ENCODE measurements around the gene RHBDL3. TPM values are rescaled to one million over a fixed set of nuclear protein-coding genes. Genes with fewer than 3 reads are reported as not detected.

The RHBDL3 gene
- 5.8 and 8.5 TPM in 2 replicates for total RNA-seq (2014; rRNA removed; shearing (Covaris generic))

- DNase-seq: peak; percentile 88
- Histone ChIP-seq H3K4me3 (ENCODE audit: insufficient read depth, low read depth, low read length) (peak within 1 kb of the TSS; percentile 75), H3K27me3 (ENCODE audit: control insufficient read depth, insufficient read depth, low read length) (peaks cover 54% of the 10 kb centered on the region), H3K36me3 (replicated peaks; ENCODE audit: control insufficient read depth, insufficient read depth, low read length) (no peaks in the 10 kb centered on the region)
These were observed at the start of gene RHBDL3 for GRCh38 chr17:32265192-32265923. TSS of gene RHBDL3 (plus strand) at chr17:32265832. CDS start at chr17:32266190, 358 bp downstream.

GRCh38 chr17:32222621-32223020, 43.0 kb upstream of the RHBDL3 start:
- no peak for DNase-seq
- H3K4me3 ChIP-seq (ENCODE audit: insufficient read depth, low read depth, low read length): no peak overlapping the region

GRCh38 chr17:32223703-32224102, 41.9 kb upstream of the RHBDL3 start:
- Histone ChIP-seq H3K36me3 (replicated peaks; ENCODE audit: control insufficient read depth, insufficient read depth, low read length) (no peaks in the 10 kb centered on the region), H3K4me3 (ENCODE audit: insufficient read depth, low read depth, low read length) (no peak overlapping the region), H3K27me3 (ENCODE audit: control insufficient read depth, insufficient read depth, low read length) (no peaks in the 10 kb centered on the region)
- DNase-seq: no peak

More at GRCh38 chr17:32222621-32223020, 43.0 kb upstream of the RHBDL3 start:
- H3K36me3 ChIP-seq (replicated peaks; ENCODE audit: control insufficient read depth, insufficient read depth, low read length): no peaks in the 10 kb centered on the region
- no peaks in the 10 kb centered on the region for H3K27me3 ChIP-seq (ENCODE audit: control insufficient read depth, insufficient read depth, low read length)

- no peaks in the 10 kb centered on the region for H3K27me3 ChIP-seq (ENCODE audit: control insufficient read depth, insufficient read depth, low read length)
- no peak overlapping the region for H3K4me3 ChIP-seq (ENCODE audit: insufficient read depth, low read depth, low read length)
- peak; percentile 18 for DNase-seq
- no peaks in the 10 kb centered on the region for H3K36me3 ChIP-seq (replicated peaks; ENCODE audit: control insufficient read depth, insufficient read depth, low read length)
These were observed 38.7 kb upstream of the RHBDL3 start for GRCh38 chr17:32226886-32227285.

GRCh38 chr17:32227910-32228309, 37.7 kb upstream of the RHBDL3 start:
- DNase-seq: peak; percentile 38
- Histone ChIP-seq H3K4me3 (ENCODE audit: insufficient read depth, low read depth, low read length) (no peak overlapping the region), H3K36me3 (replicated peaks; ENCODE audit: control insufficient read depth, insufficient read depth, low read length) (no peaks in the 10 kb centered on the region), H3K27me3 (ENCODE audit: control insufficient read depth, insufficient read depth, low read length) (no peaks in the 10 kb centered on the region)

- Histone ChIP-seq H3K27me3 (ENCODE audit: control insufficient read depth, insufficient read depth, low read length) (no peaks in the 10 kb centered on the region), H3K4me3 (ENCODE audit: insufficient read depth, low read depth, low read length) (no peak overlapping the region), H3K36me3 (replicated peaks; ENCODE audit: control insufficient read depth, insufficient read depth, low read length) (no peaks in the 10 kb centered on the region)
- DNase-seq: no peak
These were observed 30.0 kb upstream of the RHBDL3 start for GRCh38 chr17:32235588-32235987.

GRCh38 chr17:32239456-32239855, 26.2 kb upstream of the RHBDL3 start:
- DNase-seq: no peak
- no peak overlapping the region for H3K4me3 ChIP-seq (ENCODE audit: insufficient read depth, low read depth, low read length)
- no peaks in the 10 kb centered on the region for H3K36me3 ChIP-seq (replicated peaks; ENCODE audit: control insufficient read depth, insufficient read depth, low read length)
- H3K27me3 ChIP-seq (ENCODE audit: control insufficient read depth, insufficient read depth, low read length): no peaks in the 10 kb centered on the region

- Histone ChIP-seq H3K36me3 (replicated peaks; ENCODE audit: control insufficient read depth, insufficient read depth, low read length) (no peaks in the 10 kb centered on the region), H3K27me3 (ENCODE audit: control insufficient read depth, insufficient read depth, low read length) (no peaks in the 10 kb centered on the region), H3K4me3 (ENCODE audit: insufficient read depth, low read depth, low read length) (no peak overlapping the region)
- peak; percentile 36 for DNase-seq
These were observed 24.9 kb upstream of the RHBDL3 start for GRCh38 chr17:32240750-32241149.

GRCh38 chr17:32241640-32242039, 24.0 kb upstream of the RHBDL3 start:
- DNase-seq: peak; percentile 37
- Histone ChIP-seq H3K27me3 (ENCODE audit: control insufficient read depth, insufficient read depth, low read length) (no peaks in the 10 kb centered on the region), H3K36me3 (replicated peaks; ENCODE audit: control insufficient read depth, insufficient read depth, low read length) (no peaks in the 10 kb centered on the region), H3K4me3 (ENCODE audit: insufficient read depth, low read depth, low read length) (no peak overlapping the region)

GRCh38 chr17:32249475-32249874, 16.2 kb upstream of the RHBDL3 start:
- no peaks in the 10 kb centered on the region for H3K36me3 ChIP-seq (replicated peaks; ENCODE audit: control insufficient read depth, insufficient read depth, low read length)
- H3K4me3 ChIP-seq (ENCODE audit: insufficient read depth, low read depth, low read length): no peak overlapping the region
- no peaks in the 10 kb centered on the region for H3K27me3 ChIP-seq (ENCODE audit: control insufficient read depth, insufficient read depth, low read length)
- peak; percentile 40 for DNase-seq

- no peaks in the 10 kb centered on the region for H3K27me3 ChIP-seq (ENCODE audit: control insufficient read depth, insufficient read depth, low read length)
- no peak overlapping the region for H3K4me3 ChIP-seq (ENCODE audit: insufficient read depth, low read depth, low read length)
- H3K36me3 ChIP-seq (replicated peaks; ENCODE audit: control insufficient read depth, insufficient read depth, low read length): no peaks in the 10 kb centered on the region
- DNase-seq: peak; percentile 82
These were observed 12.5 kb upstream of the RHBDL3 start for GRCh38 chr17:32253117-32253611.

- DNase-seq: no peak
These were observed 9.5 kb upstream of the RHBDL3 start for GRCh38 chr17:32256012-32256700.

GRCh38 chr17:32256701-32257019, 9.0 kb upstream of the RHBDL3 start:
- Histone ChIP-seq H3K4me3 (ENCODE audit: insufficient read depth, low read depth, low read length) (no peak overlapping the region), H3K27me3 (ENCODE audit: control insufficient read depth, insufficient read depth, low read length) (peaks cover 2% of the 10 kb centered on the region; the same call in 1 of the 2 replicates), H3K36me3 (replicated peaks; ENCODE audit: control insufficient read depth, insufficient read depth, low read length) (no peaks in the 10 kb centered on the region)
- DNase-seq: no peak

More at GRCh38 chr17:32256012-32256700, 9.5 kb upstream of the RHBDL3 start:
- H3K4me3 ChIP-seq (ENCODE audit: insufficient read depth, low read depth, low read length): no peak overlapping the region
- H3K36me3 ChIP-seq (replicated peaks; ENCODE audit: control insufficient read depth, insufficient read depth, low read length): no peaks in the 10 kb centered on the region
- peaks cover 2% of the 10 kb centered on the region; the same call in 1 of the 2 replicates for H3K27me3 ChIP-seq (ENCODE audit: control insufficient read depth, insufficient read depth, low read length)

- H3K4me3 ChIP-seq (ENCODE audit: insufficient read depth, low read depth, low read length): no peak overlapping the region
These were observed 7.1 kb upstream of the RHBDL3 start for GRCh38 chr17:32258383-32259140.

More at GRCh38 chr17:32258383-32259140, 7.1 kb upstream of the RHBDL3 start:
- Histone ChIP-seq H3K36me3 (replicated peaks; ENCODE audit: control insufficient read depth, insufficient read depth, low read length) (no peaks in the 10 kb centered on the region), H3K27me3 (ENCODE audit: control insufficient read depth, insufficient read depth, low read length) (peaks cover 2% of the 10 kb centered on the region)
- peak; percentile 70 for DNase-seq

Data from H7 (cell line).